ENCODE results near the gene VTA1.
"Not testable (repeated sequence)": the region's sequence is repeated elsewhere in the genome, so short reads cannot be mapped to it uniquely, and the experiment has no call there.

The VTA1 gene

GRCh38 chr6:142167486-142167885, 20.4 kb downstream of the VTA1 start:
- no peak for DNase-seq (ENCODE audit: extremely low read depth in 1 of 2, low read depth in 1 of 2)

DNA sequence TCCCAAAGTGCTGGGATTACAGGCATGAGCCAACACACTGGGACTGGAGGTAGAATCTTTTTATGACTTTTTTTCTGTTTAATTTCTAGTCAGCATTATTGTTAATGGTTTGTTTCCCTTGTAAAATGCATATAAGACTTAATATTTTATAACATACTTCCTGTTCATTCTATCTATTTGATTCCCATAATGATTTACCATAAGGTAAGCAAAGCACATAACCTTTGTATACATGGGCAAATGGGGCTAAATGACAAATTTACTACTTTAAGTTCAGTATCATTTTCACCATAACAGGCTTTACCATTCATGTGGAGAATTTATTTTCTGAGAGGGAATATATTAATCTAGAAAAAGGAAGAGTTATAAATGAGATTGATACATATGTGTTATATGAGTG, 24.3 kb downstream of the VTA1 start:
- DNase-seq (ENCODE audit: extremely low read depth in 1 of 2, low read depth in 1 of 2) = no peak

- no peak for DNase-seq (ENCODE audit: extremely low read depth in 1 of 2, low read depth in 1 of 2)
Measured at GRCh38 chr6:142172758-142173157, 25.7 kb downstream of the VTA1 start.

DNA sequence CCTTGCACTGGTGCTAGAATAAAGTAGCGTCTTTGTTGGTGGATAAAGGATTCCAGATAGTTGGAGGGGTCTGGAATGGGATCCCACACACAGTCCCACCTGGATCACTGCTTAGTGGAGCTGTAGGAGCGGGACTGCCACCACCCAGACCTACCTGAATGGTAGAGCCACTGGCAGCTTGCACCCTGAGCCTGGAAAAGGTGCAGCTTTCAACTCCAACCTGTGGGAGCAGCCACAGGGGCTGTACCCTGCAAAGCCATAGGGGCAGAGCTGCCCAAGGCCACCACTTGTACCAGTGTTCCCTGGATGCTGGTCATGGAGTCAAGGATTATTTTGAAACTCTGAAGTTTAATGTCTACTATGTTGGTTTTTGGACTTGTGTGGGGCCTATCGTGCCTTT, 26.9 kb downstream of the VTA1 start:
- no peak for DNase-seq (ENCODE audit: extremely low read depth in 1 of 2, low read depth in 1 of 2)

- DNase-seq (ENCODE audit: extremely low read depth in 1 of 2, low read depth in 1 of 2) = no peak
Measured at GRCh38 chr6:142174703-142175102, 27.6 kb downstream of the VTA1 start.

DNA sequence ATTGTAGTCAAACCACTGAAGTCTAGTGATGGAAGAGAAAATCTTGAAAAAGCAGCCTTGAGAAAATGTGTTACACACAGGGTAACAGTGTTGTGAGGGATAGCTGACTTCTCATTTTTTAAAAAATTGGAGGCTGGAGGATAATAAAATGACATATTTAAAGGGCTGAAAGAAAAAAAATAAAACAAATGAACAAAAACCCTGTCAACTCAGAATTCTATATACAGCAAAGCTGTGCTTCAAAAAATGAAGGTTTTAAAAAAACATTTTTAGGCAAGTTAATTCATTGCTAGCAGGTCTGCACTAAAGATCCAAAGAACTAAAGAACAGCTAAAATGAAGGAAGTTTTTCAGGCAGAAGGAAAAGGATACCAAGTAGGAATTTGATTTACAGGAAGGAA, 31.1 kb downstream of the VTA1 start:
- no peak for DNase-seq (ENCODE audit: extremely low read depth in 1 of 2, low read depth in 1 of 2)

- DNase-seq (ENCODE audit: extremely low read depth in 1 of 2, low read depth in 1 of 2) = no peak
Measured at GRCh38 chr6:142182004-142182403, 34.9 kb downstream of the VTA1 start.

GRCh38 chr6:142183351-142183750, 36.3 kb downstream of the VTA1 start:
- DNase-seq (ENCODE audit: extremely low read depth in 1 of 2, low read depth in 1 of 2) = no peak

DNA sequence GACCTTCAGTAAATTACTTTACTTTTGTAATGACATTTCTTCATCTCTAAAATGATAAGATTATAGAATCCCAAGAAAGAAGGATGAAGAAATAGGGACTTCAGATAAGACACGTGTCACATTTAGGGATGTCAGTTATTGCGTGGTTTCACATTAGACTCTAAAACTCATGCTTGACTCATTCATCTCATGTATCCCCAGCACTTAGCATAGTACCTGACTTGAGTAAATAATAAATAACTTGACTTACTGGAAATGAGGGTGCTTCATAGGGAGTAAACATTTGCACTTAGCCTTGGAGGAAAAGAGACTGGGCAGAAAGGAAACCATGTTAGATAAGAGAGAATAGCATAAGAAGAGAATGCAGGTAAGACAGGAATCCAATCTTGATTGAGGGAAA, 37.2 kb downstream of the VTA1 start:
- no peak for DNase-seq (ENCODE audit: extremely low read depth in 1 of 2, low read depth in 1 of 2)

- DNase-seq (ENCODE audit: extremely low read depth in 1 of 2, low read depth in 1 of 2) = no peak
Measured at GRCh38 chr6:142185641-142186040, 38.6 kb downstream of the VTA1 start.

DNA sequence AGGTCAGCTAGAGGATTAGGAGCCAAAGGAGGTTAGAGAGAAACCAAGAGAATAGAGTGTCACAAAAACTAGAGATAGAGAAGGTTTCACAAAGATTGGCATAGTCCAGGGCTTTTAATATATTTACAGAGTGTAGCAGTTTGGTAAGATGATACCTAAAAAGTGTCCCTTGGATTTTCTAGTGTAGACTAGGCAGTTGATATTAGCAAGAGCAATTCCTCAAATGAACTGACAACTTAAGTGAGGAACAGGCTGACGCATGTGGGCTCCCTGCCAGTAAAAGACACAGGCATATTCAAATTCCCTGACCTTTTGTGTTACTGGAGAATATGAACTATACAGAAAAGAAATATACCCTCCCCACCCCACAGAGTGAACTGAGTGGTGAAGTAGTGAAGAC, 40.1 kb downstream of the VTA1 start:
- DNase-seq (ENCODE audit: extremely low read depth in 1 of 2, low read depth in 1 of 2) = no peak

GRCh38 chr6:142188341-142188740, 41.3 kb downstream of the VTA1 start:
- DNase-seq (ENCODE audit: extremely low read depth in 1 of 2, low read depth in 1 of 2) = not testable (repeated sequence)

DNA sequence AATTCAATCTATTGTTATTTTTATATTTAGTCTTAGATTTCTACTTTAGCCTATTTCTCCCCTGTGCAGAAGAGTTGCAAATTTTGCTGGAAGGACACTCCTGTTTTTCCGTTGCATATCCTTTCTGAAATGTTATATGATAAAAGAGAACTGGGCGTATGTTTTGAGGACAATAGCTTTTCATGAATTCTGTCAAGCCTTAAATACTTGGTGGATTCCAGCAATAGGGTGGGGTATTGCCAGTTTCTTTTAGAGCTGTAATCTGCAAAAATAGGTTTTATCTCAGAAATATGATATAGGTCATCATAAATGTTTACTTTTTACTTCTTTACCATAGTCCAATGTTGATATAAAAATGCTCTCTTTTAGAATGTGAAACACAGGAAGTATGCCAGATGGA, 42.0 kb downstream of the VTA1 start:
- DNase-seq (ENCODE audit: extremely low read depth in 1 of 2, low read depth in 1 of 2) = no peak

DNA sequence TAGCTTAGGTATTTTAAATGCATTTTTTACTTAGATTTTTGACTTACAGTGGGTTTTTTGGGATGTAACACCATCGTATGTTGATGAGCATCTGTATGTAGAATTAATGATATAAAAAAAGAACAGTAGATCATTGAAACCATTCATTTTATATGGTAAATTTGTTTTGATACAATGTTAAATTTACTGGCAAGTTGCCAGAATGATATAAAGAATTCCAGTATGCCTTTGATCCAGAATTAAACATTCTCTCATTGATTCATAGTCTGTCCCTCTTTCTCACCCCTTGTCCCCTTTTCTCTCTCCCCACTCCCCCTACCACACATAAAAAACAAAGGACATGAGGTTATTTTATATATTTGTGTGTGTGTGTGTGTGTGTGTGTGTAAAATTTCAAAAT, 45.3 kb downstream of the VTA1 start:
- DNase-seq (ENCODE audit: extremely low read depth in 1 of 2, low read depth in 1 of 2) = no peak

GRCh38 chr6:142193621-142194020, 46.6 kb downstream of the VTA1 start:
- DNase-seq (ENCODE audit: extremely low read depth in 1 of 2, low read depth in 1 of 2) = no peak

- DNase-seq (ENCODE audit: extremely low read depth in 1 of 2, low read depth in 1 of 2) = no peak
Measured at GRCh38 chr6:142195862-142196541, 48.9 kb downstream of the VTA1 start.

GRCh38 chr6:142200846-142201628, 54.0 kb downstream of the VTA1 start:
- no peak for DNase-seq (ENCODE audit: extremely low read depth in 1 of 2, low read depth in 1 of 2)

GRCh38 chr6:142207265-142207877, 60.3 kb downstream of the VTA1 start:
- peak in 1 of 2 donors; percentile 13 for DNase-seq (ENCODE audit: extremely low read depth in 1 of 2, low read depth in 1 of 2)

DNA sequence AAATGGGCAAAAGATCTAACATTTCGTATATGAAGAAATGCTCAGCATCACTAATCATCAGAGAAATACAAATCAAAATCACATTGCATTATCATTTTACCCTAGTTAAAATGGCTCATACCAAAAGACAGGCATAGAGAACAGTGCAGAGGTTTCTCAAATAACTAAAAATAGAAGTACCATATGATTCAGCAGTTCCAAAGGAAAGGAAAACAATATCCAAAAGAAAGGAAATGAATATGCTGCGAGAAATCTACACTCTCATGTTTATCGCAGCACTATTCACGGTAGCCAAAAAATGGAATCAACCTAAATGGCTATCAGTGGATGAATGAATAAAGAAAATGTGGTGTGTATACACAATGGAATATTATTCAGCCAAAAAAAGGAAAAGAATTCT, 63.5 kb downstream of the VTA1 start:
- DNase-seq (ENCODE audit: extremely low read depth in 1 of 2, low read depth in 1 of 2) = no peak

GRCh38 chr6:142213402-142213801, 66.3 kb downstream of the VTA1 start:
- no peak for DNase-seq (ENCODE audit: extremely low read depth in 1 of 2, low read depth in 1 of 2)

- no peak for DNase-seq (ENCODE audit: extremely low read depth in 1 of 2, low read depth in 1 of 2)
Measured at GRCh38 chr6:142218446-142218845, 71.4 kb downstream of the VTA1 start.

GRCh38 chr6:142222022-142222421, 75.0 kb downstream of the VTA1 start:
- DNase-seq (ENCODE audit: extremely low read depth in 1 of 2, low read depth in 1 of 2) = no peak
